Mucosa of rectum (tissue), 2 donors: ENCODE measurements around the gene TUBA8.
"Not testable (repeated sequence)": the region's sequence is repeated elsewhere in the genome, so short reads cannot be mapped to it uniquely, and the experiment has no call there.

ENCODE experiments used
- H3K27ac ChIP-seq, 2 donors: one replicate each; pipeline ENCODE4 v1.7.0; 2013; ENCODE audit warnings: inconsistent platforms in 2 of 2, low read depth in 2 of 2, low read length in 2 of 2
- H3K27me3 ChIP-seq, 2 donors: one replicate each; pipeline ENCODE4 v1.7.0; 2013; ENCODE audit warnings: low read length in 2 of 2; ENCODE audit not compliant: control insufficient read depth in 2 of 2, insufficient read depth in 2 of 2
- H3K36me3 ChIP-seq, 2 donors: one replicate each; pipeline ENCODE4 v1.7.0; 2013; ENCODE audit warnings: low read length in 2 of 2; ENCODE audit not compliant: control insufficient read depth in 2 of 2, insufficient read depth in 2 of 2
- H3K4me1 ChIP-seq, 2 donors: one replicate each; pipeline ENCODE4 v1.7.0; 2013; ENCODE audit warnings: low read length in 2 of 2, mild to moderate bottlenecking in 1 of 2; ENCODE audit not compliant: control insufficient read depth in 2 of 2, insufficient read depth in 2 of 2
- H3K4me3 ChIP-seq, 2 donors: one replicate each; pipeline ENCODE4 v1.7.0; 2013; ENCODE audit warnings: low read length in 2 of 2
- H3K9ac ChIP-seq, 2 donors: one replicate each; pipeline ENCODE4 v1.7.0; 2013; ENCODE audit warnings: low read length in 2 of 2, low read depth in 1 of 2, mild to moderate bottlenecking in 1 of 2
- H3K9me3 ChIP-seq, 2 donors: one replicate each; pipeline ENCODE4 v1.7.0; 2013; ENCODE audit warnings: low read length in 2 of 2; ENCODE audit not compliant: control insufficient read depth in 2 of 2
- donor health status: healthy.
- donor health status: Normal muscosa, but diverticular disease.

The TUBA8 gene

DNA sequence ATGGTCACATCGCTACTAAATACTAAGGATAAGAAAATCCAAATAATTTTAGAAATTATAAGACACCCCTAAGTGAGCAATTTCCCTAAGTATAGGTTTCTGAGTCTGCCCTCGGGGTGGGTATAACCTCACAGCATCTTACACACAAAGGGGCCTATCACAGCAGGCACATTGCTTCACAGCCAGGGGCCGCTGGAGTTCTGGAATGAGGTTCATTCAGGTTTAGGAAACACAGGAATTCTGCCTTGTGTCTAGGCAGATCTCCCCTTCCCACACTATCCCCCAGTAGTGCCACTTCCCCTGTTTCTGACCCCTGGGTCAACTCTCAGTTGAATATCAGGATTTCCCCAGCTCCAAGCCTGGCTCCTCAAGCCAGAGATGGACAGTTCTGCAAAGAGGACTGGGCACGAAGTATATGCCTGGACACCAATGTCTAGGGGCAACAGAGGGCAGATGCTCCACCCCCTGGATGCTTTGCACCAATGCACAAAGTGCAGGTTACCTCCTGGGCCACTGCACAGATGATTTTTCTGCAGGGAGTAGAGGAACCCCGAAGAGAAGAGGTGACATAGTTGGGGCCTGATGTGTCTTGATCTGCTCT lies 11.4 kb downstream of the TUBA8 start:
- Histone ChIP-seq H3K4me3 (no peak overlapping the region), H3K4me1 (no peaks in the 10 kb centered on the region), H3K36me3 (peaks cover 0 to 6% of the 10 kb centered on the region in 2 donors), H3K9me3 (no peaks in the 10 kb centered on the region), H3K9ac (no peak overlapping the region), H3K27ac (no peak overlapping the region), H3K27me3 (no peaks in the 10 kb centered on the region)

- H3K9ac ChIP-seq, H3K9me3 ChIP-seq: not testable (repeated sequence)
These were observed 12.9 kb downstream of the TUBA8 start for GRCh38 chr22:18123476-18124025.

GRCh38 chr22:18126606-18127005 lies 16.0 kb downstream of the TUBA8 start:
- H3K4me1 ChIP-seq: no peaks in the 10 kb centered on the region
- H3K9ac ChIP-seq: no peak overlapping the region
- no peaks in the 10 kb centered on the region for H3K27me3 ChIP-seq
- H3K36me3 ChIP-seq: peaks cover 0 to 6% of the 10 kb centered on the region in 2 donors
- no peak overlapping the region for H3K4me3 ChIP-seq
- no peak overlapping the region for H3K27ac ChIP-seq
- no peaks in the 10 kb centered on the region for H3K9me3 ChIP-seq

More at GRCh38 chr22:18123476-18124025, 12.9 kb downstream of the TUBA8 start:
- H3K27me3 ChIP-seq, H3K4me3 ChIP-seq, H3K36me3 ChIP-seq, H3K4me1 ChIP-seq, H3K27ac ChIP-seq: not testable (repeated sequence)

DNA sequence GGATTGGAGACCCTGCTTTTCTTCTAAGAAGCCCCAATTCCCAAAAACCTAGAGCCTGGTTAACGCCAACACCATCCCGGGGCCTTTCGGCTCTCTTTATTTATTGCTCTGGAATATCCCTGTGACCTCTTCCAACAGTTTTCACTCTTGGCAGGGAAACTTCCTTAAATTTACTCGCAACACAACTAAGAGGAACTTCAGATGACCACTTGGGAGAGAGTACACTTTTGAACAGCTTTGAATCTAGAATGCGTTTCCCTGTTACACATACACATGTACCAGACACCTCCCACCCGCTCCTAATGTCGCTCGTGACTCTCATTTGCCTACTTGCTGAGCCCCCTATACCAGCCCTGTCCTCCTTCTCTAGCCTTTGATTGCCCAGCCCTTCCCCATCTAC lies 19.4 kb downstream of the TUBA8 start:
- Histone ChIP-seq H3K4me1 (no peaks in the 10 kb centered on the region), H3K27ac (no peak overlapping the region), H3K4me3 (no peak overlapping the region), H3K9me3 (no peaks in the 10 kb centered on the region), H3K36me3 (peaks cover 0 to 6% of the 10 kb centered on the region in 2 donors), H3K27me3 (no peaks in the 10 kb centered on the region), H3K9ac (no peak overlapping the region)

DNA sequence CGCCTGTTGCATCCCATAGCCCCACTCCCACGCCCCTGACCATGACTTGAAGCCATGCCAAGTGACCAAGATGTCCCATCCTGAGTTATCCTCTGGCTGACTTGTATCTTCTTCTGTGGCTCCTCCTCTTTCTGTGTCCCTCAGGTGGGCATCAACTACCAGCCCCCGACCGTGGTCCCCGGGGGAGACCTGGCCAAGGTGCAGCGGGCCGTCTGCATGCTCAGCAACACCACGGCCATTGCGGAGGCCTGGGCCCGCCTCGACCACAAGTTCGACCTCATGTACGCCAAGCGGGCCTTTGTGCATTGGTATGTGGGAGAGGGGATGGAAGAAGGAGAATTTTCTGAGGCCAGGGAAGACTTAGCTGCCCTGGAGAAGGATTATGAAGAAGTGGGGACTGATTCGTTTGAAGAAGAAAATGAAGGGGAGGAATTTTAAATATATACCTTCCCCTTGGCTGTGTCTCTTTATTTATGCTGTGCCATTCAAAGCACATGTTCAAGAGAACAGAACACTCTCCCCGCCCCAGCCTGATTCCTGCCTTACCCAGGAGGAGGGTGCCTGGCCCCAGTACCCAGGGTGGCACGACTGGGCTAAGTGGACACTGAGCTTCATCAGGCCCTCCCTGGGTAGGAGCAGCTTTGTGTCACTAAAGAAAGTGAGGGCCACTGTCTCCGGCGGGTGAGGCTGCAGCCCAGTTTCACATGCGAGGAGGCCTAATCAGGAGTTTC lies 20.3 kb downstream of the TUBA8 start:
- Histone ChIP-seq H3K4me1 (no peaks in the 10 kb centered on the region), H3K9ac (no peak overlapping the region), H3K27me3 (no peaks in the 10 kb centered on the region), H3K36me3 (peaks cover 0 to 6% of the 10 kb centered on the region in 2 donors), H3K27ac (no peak overlapping the region), H3K9me3 (no peaks in the 10 kb centered on the region), H3K4me3 (no peak overlapping the region)

- Histone ChIP-seq H3K27ac (no peak overlapping the region), H3K27me3 (no peaks in the 10 kb centered on the region), H3K4me1 (no peaks in the 10 kb centered on the region), H3K9me3 (no peaks in the 10 kb centered on the region), H3K36me3 (no peaks in the 10 kb centered on the region), H3K4me3 (no peak overlapping the region), H3K9ac (no peak overlapping the region)
These were observed 22.8 kb downstream of the TUBA8 start for GRCh38 chr22:18133452-18133851.

DNA sequence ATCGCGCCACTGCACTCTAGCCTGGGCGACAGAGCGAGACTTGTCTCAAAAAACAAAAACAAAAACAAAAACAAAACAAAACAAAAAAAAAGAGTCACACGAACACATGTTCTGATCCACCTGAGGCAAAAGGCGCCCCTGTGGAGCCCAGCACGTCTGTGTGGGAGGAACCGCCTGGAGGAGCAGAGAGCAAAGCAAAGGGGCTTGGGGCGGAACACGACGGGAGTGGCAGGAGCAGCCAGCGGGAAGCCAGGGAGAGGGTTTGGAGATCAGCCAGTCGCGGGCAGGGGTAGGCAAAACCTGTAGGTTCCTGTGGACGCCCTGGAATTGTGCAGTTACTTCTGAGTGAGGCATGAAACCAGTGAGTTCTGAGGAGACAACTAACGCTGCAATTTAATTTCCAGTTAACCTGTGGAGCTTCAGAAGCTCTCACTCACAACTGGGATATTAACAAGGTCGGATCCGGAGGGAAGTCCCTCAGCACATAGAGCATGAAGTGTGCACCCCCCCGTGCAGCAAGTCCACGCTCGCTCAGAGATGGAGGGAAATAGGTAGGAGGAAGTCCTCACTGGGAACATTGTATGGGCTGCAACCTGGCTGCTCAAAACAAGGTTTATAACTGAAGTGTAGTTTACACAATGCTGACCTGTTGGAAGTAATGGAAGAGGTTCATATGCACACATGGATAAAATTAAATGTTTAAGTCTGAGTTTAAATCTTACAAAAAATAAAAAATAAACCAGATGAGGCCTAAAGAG lies 26.1 kb downstream of the TUBA8 start:
- no peaks in the 10 kb centered on the region for H3K9me3 ChIP-seq
- H3K4me1 ChIP-seq: no peaks in the 10 kb centered on the region
- H3K27me3 ChIP-seq: no peaks in the 10 kb centered on the region
- H3K4me3 ChIP-seq: no peak overlapping the region
- no peak overlapping the region for H3K9ac ChIP-seq
- no peak overlapping the region for H3K27ac ChIP-seq
- H3K36me3 ChIP-seq: no peaks in the 10 kb centered on the region

- not testable (repeated sequence) for H3K9me3 ChIP-seq, H3K36me3 ChIP-seq, H3K4me1 ChIP-seq, H3K27ac ChIP-seq, H3K4me3 ChIP-seq, H3K27me3 ChIP-seq, H3K9ac ChIP-seq
These were observed 30.4 kb downstream of the TUBA8 start for GRCh38 chr22:18141004-18141403.

- Histone ChIP-seq H3K36me3 (no peaks in the 10 kb centered on the region), H3K27me3 (no peaks in the 10 kb centered on the region), H3K4me1 (peaks cover 0 to 1% of the 10 kb centered on the region in 2 donors), H3K27ac (no peak overlapping the region), H3K4me3 (no peak overlapping the region), H3K9me3 (no peaks in the 10 kb centered on the region), H3K9ac (no peak overlapping the region)
These were observed 33.5 kb downstream of the TUBA8 start for GRCh38 chr22:18144105-18144504.
